Measurements from ENCODE around the gene YLPM1.

YLPM1 gene

DNA sequence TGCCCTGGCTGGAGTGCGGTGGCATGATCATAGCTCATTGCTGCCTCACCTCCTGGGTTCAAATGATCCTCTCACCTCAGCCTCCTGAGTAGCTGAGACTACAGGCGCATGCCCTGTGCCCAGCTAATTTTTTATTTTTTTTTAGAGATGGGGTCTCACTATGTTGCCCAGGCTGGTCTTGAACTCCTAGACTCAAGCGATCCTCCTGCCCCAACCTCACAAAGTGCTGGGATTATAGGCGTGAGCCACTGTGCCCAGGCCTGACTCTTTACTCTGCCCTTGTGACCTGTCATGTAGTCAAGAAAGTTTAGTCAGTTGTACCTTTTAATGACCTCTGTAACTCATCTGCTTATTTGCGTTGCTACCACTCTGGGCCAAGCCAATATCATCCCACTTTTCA, 57.2 kb downstream of the YLPM1 start:
- TF ChIP-seq GATA3 (IDR thresholded peaks at IDR 0.05; ENCODE audit: low read depth, low read length) (no peak), GATA2 (IDR thresholded peaks at IDR 0.05; ENCODE audit: low read depth, low read length) (no peak)

DNA sequence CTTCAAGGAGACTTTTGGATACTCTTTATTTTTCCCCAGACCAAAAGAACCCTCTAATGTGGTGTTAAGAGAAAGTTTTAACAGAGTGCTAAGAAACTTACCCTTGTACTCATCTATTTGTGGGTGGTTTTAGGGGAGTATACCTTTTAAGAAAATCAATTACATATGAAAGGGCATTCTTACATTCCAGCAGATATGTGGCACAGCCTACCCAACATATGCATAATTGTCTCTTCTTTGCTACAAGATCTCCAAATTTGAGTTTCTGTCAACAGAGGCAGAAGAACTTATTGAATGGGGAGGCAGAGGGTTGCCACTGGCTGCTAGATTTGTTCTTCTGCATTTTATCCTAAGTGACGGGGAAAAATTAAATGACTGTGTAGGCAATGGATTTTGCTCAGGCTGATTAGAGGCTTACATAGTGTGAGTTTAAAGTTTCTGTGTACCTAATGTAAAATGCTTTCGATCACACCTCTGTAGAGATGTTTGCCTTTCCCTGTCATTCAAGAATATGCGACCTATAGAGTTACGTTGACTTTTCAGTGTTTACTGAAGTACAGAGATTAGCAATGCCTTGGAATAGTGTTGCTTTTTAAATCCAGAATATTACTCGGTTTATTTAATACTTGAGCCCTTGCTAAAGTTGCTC, 58.3 kb downstream of the YLPM1 start:
- TF ChIP-seq GATA2 (IDR thresholded peaks at IDR 0.05; ENCODE audit: low read depth, low read length) (no peak), GATA3 (IDR thresholded peaks at IDR 0.05; ENCODE audit: low read depth, low read length) (no peak)

DNA sequence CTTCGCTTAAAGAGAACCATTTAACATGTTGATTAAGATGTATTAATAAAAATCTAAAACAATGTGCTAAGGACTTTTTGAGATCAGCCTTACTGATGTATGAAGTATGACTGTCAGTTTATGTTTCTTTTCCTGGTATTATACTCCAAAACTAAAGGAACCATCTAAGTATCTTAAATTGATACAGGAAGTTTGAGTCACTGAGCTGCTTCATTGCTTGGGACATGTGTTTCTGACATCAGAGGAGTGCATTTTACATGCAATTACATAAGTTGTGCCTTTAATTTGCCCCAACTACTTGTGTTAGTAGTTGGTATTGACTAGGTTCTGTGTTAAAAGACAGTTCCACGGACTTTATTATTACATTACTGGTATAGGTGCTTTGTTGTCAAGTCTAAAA, 61.9 kb downstream of the YLPM1 start:
- TF ChIP-seq GATA2 (IDR thresholded peaks at IDR 0.05; ENCODE audit: low read depth, low read length) (no peak), GATA3 (IDR thresholded peaks at IDR 0.05; ENCODE audit: low read depth, low read length) (no peak)

DNA sequence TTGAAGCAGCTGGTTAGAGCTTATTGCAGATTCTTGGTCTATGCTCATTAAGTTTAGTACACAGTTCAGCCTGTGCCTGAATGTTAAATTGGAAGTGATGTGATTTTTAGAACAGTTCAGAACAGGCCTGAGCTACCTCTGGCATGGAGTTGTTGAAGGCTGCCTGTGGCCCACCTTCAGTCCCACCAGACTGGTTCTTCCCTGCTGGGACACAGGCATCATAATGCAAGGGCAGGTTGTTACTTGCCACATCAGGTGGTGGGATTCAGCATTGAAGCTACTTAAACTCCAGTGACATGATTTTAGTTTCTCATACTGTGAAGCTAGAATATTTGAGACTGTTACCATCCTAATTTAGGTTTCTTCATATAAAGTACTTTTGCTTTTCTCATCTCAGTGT, 63.5 kb downstream of the YLPM1 start:
- TF ChIP-seq GATA3 (IDR thresholded peaks at IDR 0.05; ENCODE audit: low read depth, low read length) (no peak), GATA2 (IDR thresholded peaks at IDR 0.05; ENCODE audit: low read depth, low read length) (no peak)

DNA sequence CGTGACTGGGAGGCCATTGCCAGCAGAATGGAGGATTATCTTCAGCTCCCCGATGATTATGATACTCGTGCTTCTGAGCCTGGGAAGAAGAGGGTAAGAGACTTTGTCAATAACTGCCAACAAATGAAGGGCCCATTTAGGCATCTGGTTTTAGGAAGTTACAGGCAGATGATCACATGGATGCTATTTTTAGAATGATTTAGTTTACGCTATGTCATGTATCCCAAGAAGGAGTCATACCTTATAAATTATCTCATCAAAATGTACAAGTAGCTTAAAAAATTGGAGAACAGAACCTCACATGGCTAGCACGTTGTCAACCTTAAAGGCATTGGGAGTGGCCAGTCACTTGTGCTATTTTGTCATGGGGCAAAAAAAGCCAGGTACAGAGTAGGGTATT, 66.1 kb downstream of the YLPM1 start:
- TF ChIP-seq GATA3 (IDR thresholded peaks at IDR 0.05; ENCODE audit: low read depth, low read length) = no peak
- no peak for TF ChIP-seq GATA2 (IDR thresholded peaks at IDR 0.05; ENCODE audit: low read depth, low read length)

DNA sequence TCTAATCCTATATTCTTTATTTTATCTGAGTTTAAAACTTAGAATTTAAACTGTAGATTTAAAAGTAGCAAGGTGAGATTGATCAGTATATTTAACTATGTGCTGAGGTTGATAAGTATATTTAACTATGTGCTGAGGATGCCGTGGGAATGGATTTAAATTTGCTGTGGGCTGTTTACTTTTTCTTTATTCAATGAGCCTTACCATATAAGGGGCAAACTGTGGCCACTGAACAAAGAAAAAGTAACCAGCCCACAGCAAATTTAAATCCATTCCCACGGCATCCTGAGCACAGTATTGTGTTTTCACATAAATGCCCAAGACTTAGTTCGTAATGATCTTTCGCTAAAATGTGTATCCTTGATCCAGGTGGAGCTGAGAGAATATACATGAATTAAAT, 69.7 kb downstream of the YLPM1 start:
- TF ChIP-seq GATA3 (IDR thresholded peaks at IDR 0.05; ENCODE audit: low read depth, low read length) = no peak
- no peak for TF ChIP-seq GATA2 (IDR thresholded peaks at IDR 0.05; ENCODE audit: low read depth, low read length)

DNA sequence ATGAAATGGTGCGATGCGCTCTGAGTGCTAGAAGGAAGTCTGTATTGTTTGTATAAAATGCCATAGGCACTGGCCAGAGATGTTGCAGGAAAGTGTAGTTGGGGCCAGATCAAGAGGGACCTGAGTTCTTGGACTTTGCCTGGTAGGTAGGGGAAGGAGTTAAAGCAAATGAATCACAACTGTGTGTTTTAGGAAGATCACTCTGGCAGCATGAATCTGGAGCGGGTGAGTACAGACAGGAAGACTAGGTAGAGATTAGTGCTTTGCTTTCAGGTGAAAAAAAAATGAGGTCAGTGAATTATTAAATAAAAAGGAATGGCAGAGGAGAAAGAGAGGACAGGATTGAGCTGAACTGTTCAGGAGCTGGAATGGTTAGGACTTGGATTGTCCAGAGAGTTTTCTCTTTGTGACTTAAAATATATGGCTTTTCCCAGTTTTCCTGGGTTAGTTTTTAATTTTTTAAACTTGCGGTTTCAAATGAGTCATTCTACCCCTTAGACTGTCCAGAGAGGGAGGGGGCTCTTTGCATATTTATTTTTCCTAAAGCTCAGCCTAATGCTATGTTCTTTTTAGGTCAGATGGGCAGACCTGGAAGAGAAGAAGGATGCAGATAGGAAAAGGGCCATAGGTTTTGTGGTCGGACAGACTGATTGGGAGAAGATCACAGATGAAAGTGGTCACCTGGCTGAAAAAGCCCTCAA, 71.7 kb downstream of the YLPM1 start:
- TF ChIP-seq GATA3 (IDR thresholded peaks at IDR 0.05; ENCODE audit: low read depth, low read length) (no peak), GATA2 (IDR thresholded peaks at IDR 0.05; ENCODE audit: low read depth, low read length) (no peak)

DNA sequence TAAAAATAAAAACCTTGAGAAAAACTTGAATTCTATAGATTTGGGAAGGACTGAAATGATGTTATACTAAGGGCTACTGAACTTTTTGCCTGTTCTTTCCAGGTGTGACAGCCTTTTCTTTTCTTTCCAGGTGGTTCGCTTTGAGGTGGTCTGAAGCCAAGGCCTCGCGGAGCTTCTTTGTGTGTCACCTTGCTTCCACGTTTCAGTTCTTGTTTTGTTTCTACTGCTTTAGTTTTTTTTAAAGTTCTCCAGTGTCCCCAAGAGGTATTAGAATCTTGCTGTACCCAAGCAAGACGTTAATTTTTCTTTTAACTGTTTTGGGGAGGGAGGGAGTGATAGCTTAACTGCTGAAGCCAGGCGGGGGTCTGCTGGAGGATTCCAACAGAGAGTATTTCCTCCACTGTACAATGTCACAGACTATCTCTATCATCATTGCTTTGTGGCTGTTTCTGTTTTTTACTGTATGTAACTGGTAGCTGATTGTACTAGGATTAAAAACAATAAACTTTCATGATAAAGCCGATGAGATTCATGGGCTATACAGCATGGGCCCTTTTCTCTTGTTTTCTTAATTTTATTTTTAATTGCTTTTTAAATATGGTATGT, 72.6 kb downstream of the YLPM1 start:
- TF ChIP-seq GATA2 (IDR thresholded peaks at IDR 0.05; ENCODE audit: low read depth, low read length) (peak; percentile 22; the same call in 1 of the 2 replicates), GATA3 (IDR thresholded peaks at IDR 0.05; ENCODE audit: low read depth, low read length) (no peak)

DNA sequence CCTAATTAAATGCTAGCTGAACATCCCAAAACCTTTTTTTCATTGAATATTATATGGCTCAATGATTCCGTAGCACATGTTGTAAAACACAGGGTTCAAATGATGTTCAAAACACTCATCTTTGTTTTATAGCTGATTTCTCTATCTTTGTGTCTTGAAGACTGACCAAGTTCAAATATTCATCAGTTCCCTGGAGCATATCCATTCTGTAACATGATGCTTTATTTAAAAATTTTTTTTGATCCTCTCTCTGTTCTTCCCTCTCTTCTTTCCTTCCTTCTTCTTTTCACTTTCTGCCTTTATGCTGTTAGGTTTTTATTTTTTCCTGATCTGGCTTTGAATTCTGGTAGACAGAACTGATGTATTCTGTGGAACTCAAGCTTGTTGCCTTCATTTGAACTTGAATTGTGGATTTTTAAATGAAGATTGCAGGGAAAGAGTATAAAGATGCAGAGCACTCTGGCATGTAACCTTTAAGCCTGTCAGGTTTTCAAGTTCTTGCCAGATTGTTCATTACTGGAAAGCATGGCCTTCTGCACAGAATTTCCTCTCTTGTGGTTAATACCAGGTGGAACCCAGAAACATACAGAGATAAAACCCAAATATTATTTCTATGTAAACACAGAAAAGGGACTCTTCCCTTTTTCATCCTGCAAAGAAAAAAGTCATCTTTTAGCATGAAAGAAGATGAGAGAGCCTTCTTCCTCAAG, 73.3 kb downstream of the YLPM1 start:
- TF ChIP-seq GATA2 (IDR thresholded peaks at IDR 0.05; ENCODE audit: low read depth, low read length) (no peak), GATA3 (IDR thresholded peaks at IDR 0.05; ENCODE audit: low read depth, low read length) (no peak)

DNA sequence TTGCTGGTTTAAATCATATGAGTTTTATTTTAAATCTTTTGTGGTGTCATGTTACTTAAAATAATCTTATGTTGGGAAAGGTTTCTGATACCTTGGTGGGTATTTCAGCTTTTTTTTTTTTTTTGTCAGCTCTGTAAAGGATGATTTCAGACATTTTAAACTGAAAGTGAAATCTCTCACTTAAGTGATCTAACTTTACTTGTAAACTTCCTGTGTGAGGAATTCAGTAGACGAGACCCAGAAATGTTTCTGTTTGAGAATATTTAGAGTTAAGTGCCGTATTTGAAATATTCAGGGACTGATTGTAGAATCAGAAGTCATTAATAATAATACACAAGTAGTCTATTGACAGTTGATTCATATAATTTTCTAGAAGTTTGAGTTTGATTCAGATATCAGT, 75.0 kb downstream of the YLPM1 start:
- TF ChIP-seq GATA3 (IDR thresholded peaks at IDR 0.05; ENCODE audit: low read depth, low read length) (no peak), GATA2 (IDR thresholded peaks at IDR 0.05; ENCODE audit: low read depth, low read length) (no peak)

DNA sequence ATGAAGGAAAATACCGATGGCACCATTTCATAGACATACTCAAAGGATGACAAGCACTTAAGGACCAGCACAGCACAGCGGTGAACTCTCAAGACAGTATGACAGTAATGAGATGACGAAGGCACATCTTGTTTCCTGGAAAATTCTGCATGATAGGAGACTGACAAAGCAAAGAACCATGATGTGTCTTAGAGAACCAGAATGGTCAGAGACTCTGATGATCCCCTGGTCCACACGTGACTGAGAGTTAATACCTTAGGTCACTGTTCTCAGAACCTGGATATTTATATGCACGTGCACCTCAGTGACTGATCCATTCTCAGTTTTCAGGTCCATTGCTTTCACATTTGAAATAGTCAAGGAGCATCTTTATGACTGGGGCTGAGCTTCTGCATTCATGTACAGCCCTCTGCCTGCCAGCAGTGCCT, 77.5 kb downstream of the YLPM1 start:
- TF ChIP-seq GATA2 (IDR thresholded peaks at IDR 0.05; ENCODE audit: low read depth, low read length) (no peak), GATA3 (IDR thresholded peaks at IDR 0.05; ENCODE audit: low read depth, low read length) (no peak)

DNA sequence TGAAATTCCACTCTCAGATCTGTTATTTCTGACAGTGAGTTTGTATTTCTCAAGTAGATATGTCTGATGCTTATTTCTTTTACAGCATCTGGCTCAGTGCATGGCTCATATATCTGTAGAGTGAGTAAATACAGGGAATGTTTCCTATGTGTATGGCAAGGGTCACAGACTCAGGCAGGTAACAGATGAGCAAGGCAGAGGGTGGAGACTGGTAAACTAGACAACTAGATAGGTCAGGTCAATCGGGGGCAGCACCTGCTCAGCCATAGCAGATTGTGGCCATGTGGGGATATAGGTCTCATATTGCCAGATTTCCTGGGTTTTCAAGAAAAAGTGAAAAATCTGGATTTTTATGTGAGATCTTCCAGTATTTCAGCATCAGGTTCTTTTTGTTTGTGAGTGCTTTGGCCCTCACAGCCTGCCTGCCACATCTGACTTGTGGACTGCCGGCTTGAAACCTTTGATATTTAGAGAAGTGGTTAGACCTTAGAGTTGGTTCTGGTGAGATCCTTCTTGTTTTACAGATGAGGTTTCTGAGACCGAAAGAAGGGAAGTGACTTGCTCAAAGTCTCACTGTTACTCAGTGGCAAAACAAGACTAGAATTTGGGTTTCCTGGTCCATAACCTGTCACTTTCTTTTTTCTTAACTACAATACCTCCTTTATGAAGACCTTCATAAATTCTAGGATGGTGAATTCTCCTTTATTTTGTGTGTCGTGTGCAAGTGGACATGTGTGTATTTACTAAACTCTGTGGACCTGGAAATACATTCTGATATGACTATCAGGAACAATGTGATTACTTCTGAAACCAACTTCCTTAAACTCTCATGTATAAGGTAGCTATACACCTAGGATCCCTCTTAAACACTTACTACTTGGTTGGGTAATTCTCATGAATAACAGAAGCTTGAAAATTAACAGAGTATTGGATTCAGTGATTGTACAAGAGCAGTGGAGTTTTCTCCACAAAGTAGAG, 78.4 kb downstream of the YLPM1 start:
- no peak for TF ChIP-seq GATA3 (IDR thresholded peaks at IDR 0.05; ENCODE audit: low read depth, low read length)
- no peak for TF ChIP-seq GATA2 (IDR thresholded peaks at IDR 0.05; ENCODE audit: low read depth, low read length)

DNA sequence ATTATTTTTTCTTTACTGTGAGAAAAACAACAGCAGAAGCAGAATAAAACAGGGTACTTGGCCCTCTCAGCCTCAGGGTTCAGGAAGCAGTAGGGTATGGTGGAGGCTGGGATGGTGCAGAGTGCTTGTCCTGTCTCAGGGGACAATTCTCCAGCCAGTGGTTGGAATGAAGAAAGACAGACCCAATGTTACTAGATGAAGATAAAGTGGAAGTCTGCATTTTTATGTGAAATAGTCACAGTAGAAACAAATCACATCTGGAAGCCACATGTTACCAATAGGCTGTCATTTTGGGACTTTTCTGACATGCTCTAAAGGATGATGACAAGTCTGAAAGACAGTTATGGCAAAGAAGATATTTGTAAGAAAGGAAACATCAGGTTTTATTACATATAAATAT, 80.5 kb downstream of the YLPM1 start:
- peak; percentile 77 for TF ChIP-seq GATA2 (IDR thresholded peaks at IDR 0.05; ENCODE audit: low read depth, low read length)
- TF ChIP-seq GATA3 (IDR thresholded peaks at IDR 0.05; ENCODE audit: low read depth, low read length) = peak; percentile 56

Measured in SH-SY5Y (cell line).